Mucosa of descending colon (tissue), 3 donors: Measurements from ENCODE around the gene MLF2. TPM values are rescaled to one million over a fixed set of nuclear protein-coding genes. Genes with fewer than 3 reads are reported as not detected.

Source experiments
- ATAC-seq: fragments of 200-7000 bp; cut with Tn5 transposase; one replicate; pipeline ENCODE4 v1.9.1; 2020; ENCODE audit warnings: mild to moderate bottlenecking, moderate library complexity
- DNase-seq, 3 donors: peaks; one replicate each; pipeline ENCODE4 v3.0.0-alpha.2; 2020
- H3K36me3 ChIP-seq: fragments of 200-600 bp; one replicate; pipeline ENCODE4 v1.8.0; 2021; ENCODE audit warnings: low read depth, mild to moderate bottlenecking
- H3K4me1 ChIP-seq: fragments of 200-600 bp; one replicate; pipeline ENCODE4 v1.8.0; 2021; ENCODE audit warnings: low read depth, mild to moderate bottlenecking
- H3K4me3 ChIP-seq: fragments of 200-600 bp; one replicate; pipeline ENCODE4 v1.8.0; 2021; ENCODE audit warnings: mild to moderate bottlenecking
- H3K9me3 ChIP-seq: fragments of 200-600 bp; one replicate; pipeline ENCODE4 v1.8.0; 2021; ENCODE audit warnings: mild to moderate bottlenecking
- CTCF ChIP-seq: fragments of 200-600 bp; IDR thresholded peaks from one replicate; pipeline ENCODE4 v1.8.0; 2022; ENCODE audit warnings: antibody characterized with exemption, mild to moderate bottlenecking
- intact Hi-C, 2 donors: fragments of 100-400 bp; cut with DNase I in 1 of 2; cut with micrococcal nuclease in 1 of 2; formaldehyde crosslinking; loops; one replicate each; pipeline versions ENCODE4 v1.11.0 to v1.11.1; 2022; cut with DNase I, micrococcal nuclease
- total RNA-seq, 3 donors: library from RNA; stranded (reverse); fragmentation: NEBNext Ultra II Directional in 2 of 3; extraction: Animal tissue kit (Norgen Biotek cat#: 25700) in 2 of 3; gene quantifications; one replicate each; pipeline versions ENCODE4 v1.2.1 to v1.2.4, GENCODE V29; 2021 to 2023
- donor health status: DM: no; HTN: no; CAD: no; lungs with moderate emphysema.
- donor health status: DM: no; HTN: no; CAD: no.
- donor health status: DM: no; HTN: yes; CAD: no.

Gene MLF2
- total RNA-seq, 3 donors from 2014 or later: 136 to 177 (median 149) TPM

- ATAC-seq (peak; percentile 1), DNase-seq (no peak)
- no peaks in the 10 kb centered on the region for H3K9me3 ChIP-seq
- peaks cover 23% of the 10 kb centered on the region for H3K4me1 ChIP-seq
- no peak overlapping the region for H3K4me3 ChIP-seq
- TF ChIP-seq CTCF: no peak
- H3K36me3 ChIP-seq: no peaks in the 10 kb centered on the region
- intact Hi-C loops: no loop called here
These were observed 21.6 kb upstream of the MLF2 start for GRCh38 chr12:6774499-6775062.

GRCh38 chr12:6773590-6774351, 20.8 kb upstream of the MLF2 start:
- intact Hi-C loops: no loop called here
- TF ChIP-seq CTCF: no peak
- no peak overlapping the region for H3K4me3 ChIP-seq

DNA sequence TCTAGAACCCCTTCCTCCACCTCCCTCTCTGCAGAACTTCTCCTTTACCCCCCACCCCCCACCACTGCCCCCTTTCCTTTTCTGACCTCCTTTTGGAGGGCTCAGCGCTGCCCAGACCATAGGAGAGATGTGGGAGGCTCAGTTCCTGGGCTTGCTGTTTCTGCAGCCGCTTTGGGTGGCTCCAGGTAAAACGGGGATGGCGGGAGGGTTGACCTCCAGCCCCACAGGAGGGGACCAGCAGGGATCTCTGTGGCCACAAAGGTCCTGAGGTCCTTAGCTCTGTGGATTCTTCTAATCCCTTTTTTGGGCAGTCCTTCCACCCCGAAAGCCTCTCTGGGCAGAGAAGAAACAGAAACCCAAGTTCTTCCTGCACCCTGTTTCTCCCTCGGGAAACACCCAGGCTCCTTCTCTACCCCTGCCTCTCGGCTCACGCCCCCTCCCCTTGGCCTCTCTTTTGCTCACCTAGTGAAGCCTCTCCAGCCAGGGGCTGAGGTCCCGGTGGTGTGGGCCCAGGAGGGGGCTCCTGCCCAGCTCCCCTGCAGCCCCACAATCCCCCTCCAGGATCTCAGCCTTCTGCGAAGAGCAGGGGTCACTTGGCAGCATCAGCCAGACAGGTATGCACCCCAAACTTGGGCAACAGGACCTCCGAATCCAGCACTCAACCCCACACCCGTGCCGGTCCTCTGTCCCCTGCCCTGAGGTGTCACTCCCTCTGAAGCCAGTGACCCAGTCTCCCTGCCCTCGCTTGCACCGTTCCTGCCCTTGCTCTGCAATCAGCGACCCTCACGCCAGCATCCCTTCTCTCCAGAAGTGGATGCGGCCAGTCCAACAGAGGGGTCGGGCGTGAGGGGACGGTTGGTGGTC, 20.0 kb upstream of the MLF2 start:
- no peak for DNase-seq
- peaks cover 20% of the 10 kb centered on the region for H3K4me1 ChIP-seq
- intact Hi-C loops: no loop called here
- no peaks in the 10 kb centered on the region for H3K9me3 ChIP-seq
- no peak for ATAC-seq
- H3K4me3 ChIP-seq: no peak overlapping the region
- no peak for TF ChIP-seq CTCF
- H3K36me3 ChIP-seq: no peaks in the 10 kb centered on the region

More at GRCh38 chr12:6773590-6774351, 20.8 kb upstream of the MLF2 start:
- no peaks in the 10 kb centered on the region for H3K36me3 ChIP-seq
- H3K9me3 ChIP-seq: no peaks in the 10 kb centered on the region
- peaks cover 18% of the 10 kb centered on the region for H3K4me1 ChIP-seq
- ATAC-seq (peak; percentile 51), DNase-seq (peak in 1 of 3 donors; percentile 66)

- Histone ChIP-seq H3K9me3 (no peaks in the 10 kb centered on the region), H3K36me3 (no peaks in the 10 kb centered on the region), H3K4me1 (peaks cover 25% of the 10 kb centered on the region), H3K4me3 (no peak within 1 kb of the TSS)
- TF ChIP-seq CTCF: no peak
- DNase-seq (peak in 1 of 3 donors; percentile 70), ATAC-seq (peak; percentile 4)
- intact Hi-C loops: no loop called here
These were observed 19.4 kb upstream of the MLF2 start, which contains the start of gene LAG3 for GRCh38 chr12:6772331-6772695. Gene LAG3 (plus strand): TSS chr12:6772520. CDS start chr12:6772853, 333 bp downstream.

- no peaks in the 10 kb centered on the region for H3K36me3 ChIP-seq
- intact Hi-C loops: no loop called here
- DNase-seq: no peak
- no peak overlapping the region for H3K4me3 ChIP-seq
- no peaks in the 10 kb centered on the region for H3K9me3 ChIP-seq
- TF ChIP-seq CTCF: no peak
- ATAC-seq: no peak
- H3K4me1 ChIP-seq: peaks cover 25% of the 10 kb centered on the region
These were observed 18.8 kb upstream of the MLF2 start for GRCh38 chr12:6771509-6772330.
